HK-2 (cell line): Measurements from ENCODE around the gene DHX32.
"Not testable (repeated sequence)": the region's sequence is repeated elsewhere in the genome, so short reads cannot be mapped to it uniquely, and the experiment has no call there.

ENCODE experiments used
- DNase-seq: peaks from one replicate; pipeline ENCODE4 v3.0.0-alpha.2; 2018; ENCODE audit not compliant: unreplicated experiment

The DHX32 gene

GRCh38 chr10:125881192-125881591, at the start of gene DHX32:
Gene DHX32, minus strand, starts transcription at chr10:125881292. Its CDS starts 468 bp downstream, at chr10:125880824.
- no peak for DNase-seq

- no peak for DNase-seq
Measured at GRCh38 chr10:125929618-125930017, 48.5 kb upstream of the DHX32 start.

- no peak for DNase-seq
Measured at GRCh38 chr10:125928928-125929585, 48.0 kb upstream of the DHX32 start.

GRCh38 chr10:125927265-125927664, 46.2 kb upstream of the DHX32 start:
- not testable (repeated sequence) for DNase-seq

- no peak for DNase-seq
Measured at GRCh38 chr10:125926247-125926646, 45.2 kb upstream of the DHX32 start.

GRCh38 chr10:125925262-125925834, 44.3 kb upstream of the DHX32 start:
- no peak for DNase-seq

- not testable (repeated sequence) for DNase-seq
Measured at GRCh38 chr10:125921643-125922306, 40.7 kb upstream of the DHX32 start.

GRCh38 chr10:125917704-125918361, 36.7 kb upstream of the DHX32 start:
- not testable (repeated sequence) for DNase-seq

GRCh38 chr10:125916977-125917376, 35.9 kb upstream of the DHX32 start:
- no peak for DNase-seq

- not testable (repeated sequence) for DNase-seq
Measured at GRCh38 chr10:125913277-125913676, 32.2 kb upstream of the DHX32 start.

GRCh38 chr10:125911990-125912389, 30.9 kb upstream of the DHX32 start:
- no peak for DNase-seq

- DNase-seq: no peak
Measured at GRCh38 chr10:125911145-125911544, 30.1 kb upstream of the DHX32 start.

GRCh38 chr10:125909491-125909890, 28.4 kb upstream of the DHX32 start:
- DNase-seq: not testable (repeated sequence)

GRCh38 chr10:125908813-125909212, 27.7 kb upstream of the DHX32 start:
- not testable (repeated sequence) for DNase-seq

GRCh38 chr10:125907598-125907997, 26.5 kb upstream of the DHX32 start:
- not testable (repeated sequence) for DNase-seq

- not testable (repeated sequence) for DNase-seq
Measured at GRCh38 chr10:125905069-125905994, 24.2 kb upstream of the DHX32 start.

GRCh38 chr10:125903135-125903640, 22.1 kb upstream of the DHX32 start:
- not testable (repeated sequence) for DNase-seq

- DNase-seq: peak; percentile 18
Measured at GRCh38 chr10:125900963-125901362, 19.9 kb upstream of the DHX32 start.

GRCh38 chr10:125897317-125897716, 16.2 kb upstream of the DHX32 start:
- not testable (repeated sequence) for DNase-seq

GRCh38 chr10:125896088-125896934, 15.2 kb upstream of the DHX32 start, which contains the start of gene FANK1:
Gene FANK1, plus strand, starts transcription at chr10:125896564. Its CDS starts 79 bp downstream, at chr10:125896643.
- peak; percentile 92 for DNase-seq
